Measurements from ENCODE around the gene CD70.
"Not testable (repeated sequence)": the region's sequence is repeated elsewhere in the genome, so short reads cannot be mapped to it uniquely, and the experiment has no call there.

CD70 gene

DNA sequence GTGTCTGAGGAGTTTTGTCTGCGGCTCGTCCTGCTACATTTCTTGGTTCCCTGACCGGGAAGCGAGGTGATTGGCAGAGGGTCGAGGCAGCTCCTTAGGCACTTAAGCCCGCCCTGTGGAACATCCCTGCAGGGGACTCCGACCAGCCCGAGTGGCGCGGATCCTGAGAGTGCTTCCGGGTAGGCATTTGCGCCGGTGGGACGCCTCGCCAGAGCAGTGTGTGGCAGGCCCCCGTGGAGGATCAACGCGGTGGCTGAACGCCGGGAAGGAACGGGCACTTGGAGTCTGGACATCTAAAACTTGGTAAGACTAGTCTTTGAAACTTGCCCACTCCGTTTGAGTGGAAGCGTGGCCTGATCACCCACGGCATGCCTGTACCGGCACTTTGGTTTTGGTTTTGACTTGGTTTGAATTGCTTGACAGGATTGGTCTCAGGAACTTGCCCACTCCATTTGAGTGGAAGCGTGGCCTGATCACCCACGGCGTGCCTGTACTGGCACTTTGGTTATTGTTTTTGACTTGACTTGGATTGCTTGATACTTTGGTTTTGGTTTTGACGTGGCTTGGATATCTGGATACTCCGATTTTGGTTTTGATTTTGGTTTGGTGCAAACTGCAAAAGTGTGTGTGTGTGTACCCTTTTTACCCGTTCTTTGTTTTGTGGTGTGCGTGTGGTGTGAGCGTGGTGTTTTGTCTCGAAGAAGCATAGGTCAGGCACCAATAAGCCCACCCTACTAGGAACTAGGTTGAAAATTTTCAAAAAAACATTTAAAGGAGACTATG, 6.7 kb upstream of the CD70 start:
- not testable (repeated sequence) for DNase-seq

DNA sequence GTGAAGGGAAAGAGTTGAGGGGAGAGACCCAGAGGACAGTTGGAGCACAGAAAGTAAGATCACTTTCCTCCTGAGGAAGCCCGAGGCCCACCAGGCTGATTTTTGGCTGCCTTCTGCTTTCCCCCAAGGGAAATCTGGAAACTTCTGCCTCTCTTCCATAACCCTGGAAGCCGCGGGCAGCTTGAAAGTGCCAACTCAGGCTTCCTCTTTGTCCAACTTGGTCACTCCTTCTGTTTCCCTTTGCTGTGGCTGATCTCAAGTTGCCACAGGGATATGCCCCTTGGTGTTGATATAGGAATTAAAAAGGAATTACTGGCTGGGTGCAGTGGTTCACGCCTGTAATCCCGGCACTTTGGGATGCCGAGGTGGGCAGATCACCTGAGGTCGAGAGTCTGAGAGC, 5.7 kb upstream of the CD70 start:
- no peak for DNase-seq

DNA sequence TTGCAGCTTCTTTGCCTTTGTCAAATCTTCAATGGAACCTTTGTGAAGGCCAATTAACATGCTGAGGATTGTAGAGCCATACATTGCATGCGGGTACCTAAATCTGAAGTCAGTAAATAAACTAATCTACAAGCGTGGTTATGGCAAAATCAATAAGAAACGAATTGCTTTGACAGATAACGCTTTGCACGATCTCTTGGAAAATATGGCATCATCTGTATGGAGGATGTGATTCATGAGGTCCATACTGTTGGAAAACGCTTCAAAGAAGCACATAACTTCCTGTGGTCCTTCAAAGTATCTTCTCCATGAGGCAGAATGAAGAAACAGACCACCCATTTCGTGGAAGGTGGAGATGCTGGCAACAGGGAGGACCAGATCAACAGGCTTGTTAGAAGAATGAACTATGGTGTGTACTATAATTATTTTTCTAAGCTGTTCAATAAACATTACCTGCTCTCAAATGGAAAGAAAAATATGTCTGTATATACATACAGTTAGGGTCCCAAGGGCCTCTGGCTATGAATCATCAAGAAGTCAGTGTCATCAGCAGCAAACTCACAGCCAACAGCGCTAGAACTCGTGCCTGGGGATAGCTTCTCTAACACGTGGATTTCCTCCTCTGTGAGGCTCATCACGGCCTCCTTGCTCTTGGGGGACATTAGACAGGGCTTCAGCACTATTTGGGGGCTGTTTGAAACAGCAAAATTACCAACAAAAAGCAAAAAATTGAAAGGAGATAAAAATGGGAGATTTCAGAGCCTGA, 2.9 kb upstream of the CD70 start:
- no peak for DNase-seq

DNA sequence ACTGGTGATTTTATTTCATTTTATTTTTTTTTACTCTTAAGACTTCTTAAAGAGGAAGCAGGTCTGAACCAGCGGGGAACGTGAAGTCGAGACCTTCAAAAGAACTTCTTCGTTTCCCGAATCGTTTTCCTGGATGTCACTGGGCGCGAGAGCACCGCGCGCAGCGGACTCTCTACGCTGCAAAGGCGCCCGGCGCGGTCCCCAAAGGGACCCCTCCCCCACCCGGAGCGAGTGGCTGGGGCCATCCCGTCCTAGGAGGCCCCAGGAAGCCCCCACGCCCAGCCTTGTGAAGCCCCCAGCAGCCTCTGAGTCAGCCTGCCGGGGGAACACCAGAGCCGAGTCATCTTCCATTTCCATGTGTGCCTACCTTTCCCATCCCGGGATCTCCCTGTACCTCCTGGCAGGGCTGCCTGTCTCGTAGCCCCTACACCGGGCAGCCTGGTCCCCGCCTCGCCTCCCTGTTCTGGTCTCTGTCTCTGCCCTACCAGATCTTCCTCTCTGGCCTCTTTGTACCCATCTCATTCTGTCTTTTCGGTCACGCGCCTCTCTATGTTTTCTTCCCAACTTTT, 608 bp downstream of the CD70 start:
- no peak for DNase-seq

DNA sequence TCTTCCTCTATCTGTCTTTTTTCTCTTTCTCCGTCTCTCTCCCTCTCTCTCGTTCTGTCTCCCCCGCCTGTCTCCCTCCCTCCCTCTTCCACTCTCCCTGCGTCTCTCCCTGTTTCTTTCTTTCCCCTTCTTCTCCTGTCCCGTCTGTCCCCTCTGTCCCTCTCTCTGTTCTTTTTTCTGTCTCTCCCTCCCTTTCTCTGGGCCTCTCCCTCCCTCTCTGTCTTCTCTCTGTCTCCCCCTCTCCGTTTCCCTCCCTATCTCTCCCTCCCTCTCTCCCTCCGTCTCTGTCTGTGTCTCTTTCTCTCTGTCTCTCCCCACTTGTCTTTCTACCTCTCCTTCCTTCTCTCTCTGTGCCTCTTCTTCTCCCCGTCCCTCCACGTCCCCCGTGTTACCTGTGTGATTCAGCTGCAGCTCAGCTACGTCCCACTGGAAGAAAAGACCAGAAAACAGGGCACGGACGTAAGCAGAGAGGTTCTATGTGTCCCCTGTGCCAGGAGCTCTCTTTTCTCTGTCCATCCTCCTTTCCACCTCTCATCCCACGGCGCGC, 1.2 kb downstream of the CD70 start:
- no peak for DNase-seq

DNA sequence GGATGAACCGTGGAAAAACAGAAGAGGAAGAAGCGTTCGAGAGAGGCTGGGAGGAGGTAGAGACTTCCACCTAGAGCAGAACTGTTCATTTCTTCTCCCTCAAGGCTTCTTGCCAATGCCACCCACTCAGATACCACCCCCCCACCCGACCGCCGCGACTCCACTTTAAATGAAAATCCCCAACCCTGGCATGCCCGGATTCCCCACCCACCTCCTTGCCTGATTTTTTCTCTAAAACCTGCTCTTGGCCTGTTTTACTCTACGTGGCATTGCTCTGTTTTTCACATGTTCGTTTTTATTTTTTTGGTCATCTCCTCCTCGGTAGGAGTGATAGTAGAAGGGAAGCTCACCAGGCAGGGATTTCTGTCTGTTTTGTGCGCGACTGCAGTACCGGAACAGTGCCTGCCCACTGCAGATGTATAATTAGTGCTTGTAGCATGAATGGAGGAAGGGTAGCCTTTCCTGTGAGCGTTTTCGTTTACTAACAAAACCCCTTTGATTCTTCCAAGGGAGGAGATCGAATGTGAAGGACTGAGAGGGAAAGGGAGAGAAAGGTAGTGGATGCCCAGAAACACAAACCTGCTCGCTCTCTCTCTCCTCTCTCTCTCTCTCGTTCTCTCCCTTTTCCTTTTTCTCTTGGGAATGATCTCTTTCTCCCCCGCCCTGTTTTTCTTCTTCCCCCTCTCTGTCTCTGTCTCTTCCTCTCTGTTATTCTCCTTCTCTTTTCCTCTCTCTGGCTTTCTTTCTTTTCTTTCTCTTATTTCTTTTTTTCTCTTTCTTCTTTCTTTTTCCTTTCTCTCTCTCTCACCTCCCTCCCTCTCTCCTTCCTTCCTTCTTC, 2.2 kb downstream of the CD70 start:
- DNase-seq, result no peak

DNA sequence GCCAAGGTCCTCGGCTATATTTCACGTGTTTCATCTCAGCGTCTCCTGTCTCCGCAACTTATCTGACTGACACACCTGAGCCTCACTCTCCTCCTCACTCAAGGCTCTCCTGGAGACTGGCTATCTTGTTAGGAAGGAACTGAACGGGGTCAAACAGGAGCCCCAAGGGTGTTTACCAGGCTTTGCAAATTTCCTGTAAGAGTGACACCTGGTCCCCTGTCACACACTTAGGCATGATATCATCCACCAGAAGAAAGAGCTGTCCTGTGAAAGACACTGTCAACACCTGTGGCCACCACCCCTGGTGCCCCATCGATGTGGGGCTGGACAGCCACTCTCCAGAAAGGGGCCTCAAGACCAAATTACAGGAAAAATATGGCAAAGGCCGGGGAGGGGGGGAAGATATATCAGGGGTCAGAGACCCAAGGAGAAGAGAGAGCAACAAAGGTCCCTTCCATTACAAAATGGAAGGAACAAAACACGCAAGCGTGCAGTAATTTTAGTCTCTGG, 2.9 kb downstream of the CD70 start:
- DNase-seq, result no peak

DNA sequence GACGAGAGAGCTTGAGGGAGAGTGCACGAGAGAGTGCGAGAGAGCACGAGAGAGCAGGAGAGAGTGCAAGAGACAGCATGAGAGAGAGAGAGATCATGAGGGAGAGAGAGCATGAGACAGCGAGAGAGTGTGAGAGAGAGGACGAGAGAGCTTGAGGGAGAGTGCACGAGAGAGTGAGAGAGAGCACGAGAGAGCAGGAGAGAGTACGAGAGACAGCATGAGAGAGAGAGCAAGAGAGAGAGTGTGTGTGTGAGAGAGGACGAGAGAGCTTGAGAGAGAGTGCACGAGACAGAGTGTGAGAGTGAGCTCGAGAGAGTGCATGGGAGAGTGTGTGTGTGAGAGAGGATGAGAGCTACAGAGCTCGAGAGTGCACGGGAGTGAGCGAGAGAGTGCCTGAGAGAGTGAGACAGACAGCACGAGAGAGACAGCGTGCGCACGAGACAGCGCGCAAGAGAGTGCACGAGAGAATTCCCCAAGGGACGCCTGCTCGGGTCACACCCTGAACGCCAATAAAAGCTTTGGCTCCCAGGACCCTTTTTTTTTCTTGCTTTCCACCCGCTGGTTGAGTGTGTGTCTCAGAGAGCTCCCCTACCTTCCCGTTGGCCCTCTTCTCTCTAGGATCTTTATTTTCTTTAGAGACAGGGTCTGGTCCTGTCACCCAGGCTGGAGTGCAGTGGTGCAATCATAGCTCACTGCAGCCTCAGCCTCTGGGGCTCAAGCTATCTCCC, 3.7 kb downstream of the CD70 start:
- DNase-seq, result no peak

DNA sequence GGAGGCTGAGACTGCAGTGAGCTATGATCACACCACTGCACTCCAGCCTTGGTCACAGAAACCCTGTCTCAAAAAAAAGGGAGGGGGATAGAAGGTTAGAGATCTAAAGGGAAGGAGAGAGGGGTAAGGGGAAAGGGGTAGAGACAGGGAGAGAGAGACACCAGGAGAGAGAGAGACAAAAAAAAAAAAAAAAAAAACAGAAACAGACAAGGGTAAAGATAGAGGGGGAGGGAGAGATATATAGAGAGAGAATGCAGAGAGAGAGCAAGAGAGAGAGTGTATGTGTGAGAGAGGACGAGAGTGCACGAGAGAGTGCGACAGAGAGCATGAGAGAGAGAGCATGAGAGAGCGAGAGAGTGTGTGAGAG, 4.2 kb downstream of the CD70 start:
- no peak for DNase-seq

DNA sequence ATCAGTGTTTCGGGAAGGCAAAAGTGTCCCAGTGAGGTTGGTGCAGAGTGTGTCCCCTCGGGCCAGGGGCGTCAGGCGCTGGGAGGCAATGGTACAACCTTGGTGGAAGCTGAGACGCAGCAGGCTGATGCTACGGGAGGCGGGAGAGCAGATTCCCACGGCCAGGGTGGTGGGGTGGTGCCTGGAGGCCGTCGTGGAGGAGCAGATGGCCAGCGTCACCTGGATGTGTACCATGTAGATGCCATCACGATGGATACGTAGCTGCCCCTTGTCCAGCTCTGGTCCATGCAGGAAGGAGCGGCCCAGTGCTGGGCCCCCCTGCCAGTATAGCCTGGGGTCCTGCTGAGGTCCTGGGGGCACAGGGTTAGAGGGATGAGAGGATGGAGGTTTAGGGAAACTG, 4.9 kb downstream of the CD70 start:
- DNase-seq, result no peak

DNA sequence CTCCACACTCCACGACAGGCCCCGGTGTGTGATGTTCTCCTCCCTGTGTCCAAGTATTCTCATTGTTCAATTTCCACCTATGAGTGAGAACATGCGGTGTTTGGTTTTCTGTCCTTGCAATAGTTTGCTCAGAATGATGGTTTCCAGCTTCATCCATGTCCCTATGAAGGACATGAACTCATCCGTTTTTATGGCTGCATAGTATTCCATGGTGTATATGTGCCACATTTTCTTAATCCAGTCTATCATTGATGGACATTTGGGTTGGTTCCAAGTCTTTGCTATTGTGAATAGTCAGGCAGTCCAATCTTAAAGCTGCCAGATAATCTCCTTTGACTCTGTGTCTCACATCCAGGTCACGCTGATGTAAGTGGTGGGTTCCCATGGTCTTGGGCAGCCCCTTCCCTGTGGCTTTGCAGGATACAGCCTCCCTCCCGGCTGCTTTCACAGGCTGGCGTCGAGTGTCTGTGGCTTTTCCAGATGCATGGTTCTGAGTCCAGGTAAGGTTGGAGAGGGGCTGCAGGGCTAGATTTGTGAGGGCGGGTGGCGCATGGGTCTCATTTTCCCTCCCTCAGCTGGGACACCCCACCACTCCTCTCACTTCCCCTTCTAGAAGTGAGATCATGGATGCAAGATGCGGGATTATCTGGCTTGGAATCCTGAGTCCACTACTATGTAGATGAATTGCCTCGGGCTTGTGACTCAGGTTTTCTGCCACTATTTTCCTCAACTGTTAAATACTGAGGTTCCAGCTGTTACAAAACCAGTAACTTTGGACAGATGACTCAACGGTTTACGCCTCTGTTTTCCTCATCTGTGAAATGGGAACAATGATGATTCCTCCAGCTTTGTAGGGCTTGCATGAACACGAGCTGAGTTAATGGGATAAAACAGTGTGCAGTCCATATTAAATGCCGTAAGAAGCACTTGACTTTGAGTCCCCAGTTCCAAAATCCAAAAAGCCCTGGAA, 8.2 kb downstream of the CD70 start:
- DNase-seq, result not testable (repeated sequence)

DNA sequence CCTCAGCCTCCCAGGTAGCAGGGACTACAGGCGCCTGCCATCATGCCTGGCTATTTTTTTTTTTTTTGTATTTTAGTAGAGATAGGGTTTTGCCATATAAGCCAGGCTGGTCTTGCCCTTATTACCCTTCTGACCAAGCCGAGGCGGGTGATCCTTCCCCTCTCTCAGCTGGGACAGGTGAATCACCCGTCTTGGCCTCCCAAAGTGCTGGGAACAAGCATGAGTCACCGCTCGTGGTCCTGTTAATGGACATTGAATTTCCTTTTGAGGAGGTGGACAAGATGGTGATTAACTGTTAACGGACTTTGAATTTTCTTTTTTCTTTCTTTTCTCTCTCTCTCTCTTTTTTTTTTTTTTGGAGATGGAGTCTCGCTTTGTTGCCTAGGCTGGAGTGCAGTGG, 10.6 kb downstream of the CD70 start:
- no peak for DNase-seq

DNA sequence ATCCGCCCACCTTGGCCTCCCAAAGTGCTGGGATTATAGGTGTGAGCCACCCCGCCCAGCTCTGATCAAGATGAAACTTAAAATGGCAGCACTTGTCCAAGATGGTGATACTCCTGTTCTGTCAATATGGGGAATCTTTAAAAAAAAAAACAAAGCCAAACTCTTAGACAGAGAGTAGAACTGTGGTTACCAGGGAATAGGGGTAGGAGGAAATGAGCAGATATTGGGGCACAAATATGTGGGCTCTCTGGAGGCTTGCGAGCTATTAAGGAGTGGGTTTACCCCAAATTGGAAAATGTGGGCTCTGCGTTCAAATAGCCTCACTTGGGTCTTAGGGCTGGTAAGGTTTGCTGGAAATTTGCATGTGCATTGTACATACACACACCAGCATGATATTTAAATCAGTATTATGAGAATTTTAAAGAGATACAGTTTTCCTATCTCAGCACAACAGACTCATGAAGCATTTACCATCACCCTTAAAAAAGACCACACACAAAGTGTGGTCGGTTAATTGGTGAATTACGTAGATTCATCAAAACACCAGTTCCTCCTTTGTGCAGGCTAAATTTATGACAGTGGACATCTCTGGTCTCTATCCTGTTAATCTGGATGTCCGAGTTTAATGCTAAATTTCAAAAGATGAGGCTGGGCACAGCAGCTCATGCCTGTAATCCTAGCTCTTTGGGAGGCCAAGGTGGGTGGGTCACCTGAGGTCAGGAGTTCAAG, 11.3 kb downstream of the CD70 start:
- DNase-seq, result no peak

DNA sequence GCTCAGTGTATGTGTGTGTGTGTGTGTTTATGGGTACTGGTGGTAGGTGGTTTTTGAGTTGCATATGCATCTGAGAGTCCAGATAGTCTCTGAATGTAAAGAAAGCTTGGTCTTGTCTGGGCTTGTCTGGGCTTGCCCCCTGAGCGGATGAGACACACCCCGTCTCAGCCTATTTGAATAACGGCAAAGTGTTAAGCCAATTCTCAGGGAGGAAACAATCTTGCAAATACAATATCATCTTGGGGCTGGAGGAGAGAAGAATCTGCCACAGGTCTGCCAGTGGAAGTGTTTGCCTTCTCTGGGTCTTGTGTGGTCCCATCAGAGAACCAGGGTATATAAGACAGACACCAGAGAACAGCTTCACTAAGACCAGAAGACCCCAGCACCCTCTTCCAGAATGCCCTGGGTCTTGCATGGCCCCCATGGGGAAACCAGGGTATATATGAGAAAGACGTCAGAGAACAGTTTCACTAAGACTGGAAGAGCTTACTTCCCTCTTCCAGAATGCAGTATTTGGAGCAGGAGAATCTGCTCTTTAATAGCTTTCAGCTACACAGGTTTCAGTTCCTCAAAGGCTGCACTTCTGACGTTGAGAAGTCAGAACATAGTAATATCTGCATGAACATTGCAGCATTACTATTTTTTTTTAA, 13.3 kb downstream of the CD70 start:
- no peak for DNase-seq

DNA sequence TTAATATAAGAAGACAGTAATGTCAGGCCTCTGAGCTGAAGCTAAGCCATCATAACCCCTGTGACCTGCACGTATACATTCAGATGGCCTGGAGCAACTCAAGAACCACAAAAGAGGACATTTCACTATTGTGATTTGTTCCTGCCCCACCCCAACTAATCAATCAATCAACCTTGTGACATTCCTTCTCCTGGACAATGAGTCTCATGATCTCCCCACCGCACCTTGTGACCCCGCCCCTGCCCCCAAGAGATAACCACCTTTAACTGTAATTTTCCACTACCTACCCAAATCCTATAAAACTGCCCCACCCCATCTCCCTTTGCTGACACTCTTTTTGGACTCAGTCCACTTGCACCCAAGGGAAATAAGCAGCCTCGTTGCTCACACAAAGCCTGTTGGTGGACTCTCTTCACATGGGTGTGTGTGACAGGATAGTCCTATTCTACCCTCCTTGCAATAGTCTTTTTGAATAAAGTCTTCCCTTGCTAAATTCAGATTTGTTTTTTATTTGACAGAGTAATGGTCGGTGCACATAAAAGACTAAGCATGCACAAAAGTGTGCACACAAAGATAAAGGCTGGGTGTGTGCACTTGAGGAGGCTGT, 14.0 kb downstream of the CD70 start:
- no peak for DNase-seq

DNA sequence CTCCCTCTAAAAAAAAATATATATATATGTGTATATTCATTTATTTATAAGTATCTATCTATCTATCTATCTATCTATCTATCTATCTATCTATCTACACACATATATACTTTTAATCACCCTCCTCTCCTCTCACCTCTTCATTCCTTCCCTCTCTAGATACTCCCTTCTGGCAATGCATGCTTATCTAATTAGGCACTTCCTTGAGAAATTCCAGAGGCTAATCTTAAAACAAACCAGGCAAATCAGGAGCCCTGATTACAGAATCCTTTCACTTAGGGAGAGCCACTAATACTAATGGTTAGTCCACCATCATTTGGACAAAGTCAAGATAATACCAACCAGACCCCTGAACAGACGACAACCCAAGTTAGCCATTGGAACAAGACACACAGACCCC, 17.6 kb downstream of the CD70 start:
- DNase-seq, result no peak

DNA sequence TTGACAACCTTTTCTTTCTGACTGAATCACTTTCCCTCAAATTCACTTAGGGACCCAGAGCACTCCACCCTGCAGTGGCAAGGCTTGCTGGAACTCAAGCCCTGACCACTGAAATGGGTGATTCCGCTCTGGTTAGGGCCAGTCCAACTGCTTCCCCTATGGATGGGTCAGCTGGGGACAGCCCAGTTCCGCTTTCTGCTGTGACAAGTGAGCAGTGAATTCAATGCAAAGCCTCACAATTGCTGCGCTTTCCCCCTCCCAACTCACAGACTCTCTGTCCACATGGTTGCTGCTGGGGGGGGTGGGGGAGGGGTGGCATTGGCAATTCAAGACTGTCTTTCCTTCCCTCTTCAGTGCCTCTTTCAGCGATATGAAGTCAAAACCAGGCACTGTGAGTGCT, 18.7 kb downstream of the CD70 start:
- DNase-seq, result no peak

DNA sequence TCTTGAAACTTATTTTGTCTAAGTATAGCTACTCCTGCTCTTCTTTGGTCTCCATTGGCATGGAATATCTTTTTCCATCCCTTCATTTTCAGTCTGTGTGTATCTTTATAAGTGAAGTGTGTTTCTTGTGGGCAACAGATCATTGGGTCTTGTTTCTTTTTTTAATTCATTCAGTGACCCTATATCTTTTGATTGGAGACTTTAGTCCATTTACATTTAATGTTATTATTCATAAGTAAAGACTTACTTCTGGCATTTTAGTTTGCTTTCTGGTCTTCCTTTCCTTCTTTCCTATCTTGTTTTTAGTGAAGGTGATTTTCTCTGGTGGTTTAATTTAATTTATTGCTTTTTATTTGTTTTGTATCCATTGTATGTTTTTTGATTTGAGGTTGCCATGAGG, 19.8 kb downstream of the CD70 start:
- DNase-seq, result no peak

DNA sequence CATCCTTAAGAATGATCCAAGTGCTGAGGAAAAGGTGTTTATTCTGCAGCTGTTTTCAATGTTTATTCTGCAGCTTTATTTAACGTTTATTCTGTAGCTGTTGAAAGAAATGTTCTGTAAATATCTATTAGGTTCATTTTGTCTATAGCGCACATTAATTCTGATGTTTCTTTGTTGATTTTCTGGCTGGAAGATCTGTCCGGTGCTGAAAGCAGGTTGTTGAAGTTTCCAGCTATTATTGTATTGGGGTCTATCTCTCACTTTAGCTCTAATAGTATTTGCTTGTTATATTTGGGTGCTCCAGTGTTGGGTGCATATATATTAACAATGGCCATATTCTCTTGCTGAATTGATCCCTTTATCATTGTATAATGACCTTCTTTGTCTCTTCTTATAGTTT, 20.2 kb downstream of the CD70 start:
- no peak for DNase-seq
